Myometrial cell (primary cell): Measurements from ENCODE around the gene KRTAP9-3. TPM values are rescaled to one million over a fixed set of nuclear protein-coding genes. Genes with fewer than 3 reads are reported as not detected.

ENCODE experiments used
- total RNA-seq: library from RNA; depleted of rRNA; stranded (reverse); fragments of >200 nt; gene quantifications from 2 replicates; pipeline ENCODE4 v1.2.3, GENCODE V29; 2015

KRTAP9-3 gene
- not detected in 2 replicates for total RNA-seq

GRCh38 chr17:41232399-41233105 lies at the start of gene KRTAP9-3:
KRTAP9-3 (plus strand) TSS chr17:41232449; CDS start chr17:41232502, 53 bp downstream.

GRCh38 chr17:41184480-41184961 lies 47.7 kb upstream of the KRTAP9-3 start, which contains the start of gene KRTAP4-1:
KRTAP4-1 (minus strand) TSS chr17:41184911; CDS start chr17:41184854, 57 bp downstream.

GRCh38 chr17:41189837-41190318 lies 42.4 kb upstream of the KRTAP9-3 start, which contains the start of gene KRTAP9-1:
KRTAP9-1 (plus strand) TSS chr17:41189887; CDS start chr17:41189887, 0 bp downstream.

GRCh38 chr17:41226598-41227095 lies 5.6 kb upstream of the KRTAP9-3 start, which contains the start of gene KRTAP9-2:
KRTAP9-2 (plus strand) TSS chr17:41226648; CDS start chr17:41226655, 7 bp downstream.

GRCh38 chr17:41237949-41238437 lies 5.7 kb downstream of the KRTAP9-3 start, which contains the start of gene KRTAP9-8:
KRTAP9-8 (plus strand) TSS chr17:41237999; CDS start chr17:41238052, 53 bp downstream.

GRCh38 chr17:41249637-41250240 lies 17.5 kb downstream of the KRTAP9-3 start, which contains the start of gene KRTAP9-4:
KRTAP9-4 (plus strand) TSS chr17:41249687; CDS start chr17:41249721, 34 bp downstream.

GRCh38 chr17:41255381-41256290 lies 23.4 kb downstream of the KRTAP9-3 start, which contains the start of gene KRTAP9-9:
KRTAP9-9 (plus strand) TSS chr17:41255384.

GRCh38 chr17:41265078-41265477 lies 32.8 kb downstream of the KRTAP9-3 start, which contains the start of gene KRTAP9-6:
KRTAP9-6 (plus strand) TSS chr17:41265378; CDS start chr17:41265378, 0 bp downstream.

GRCh38 chr17:41275648-41276190 lies 43.5 kb downstream of the KRTAP9-3 start, which contains the start of gene KRTAP9-7:
KRTAP9-7 (plus strand) TSS chr17:41275698; CDS start chr17:41275698, 0 bp downstream.

Other genes starting within 250 kb of the KRTAP9-3 start
- not detected in 2 replicates for gene KRT40, start 248.1 kb upstream of the KRTAP9-3 start, total RNA-seq
- gene KRTAP3-3, start 238.3 kb upstream of the KRTAP9-3 start, total RNA-seq: not detected in 2 replicates
- gene KRTAP3-2, start 232.5 kb upstream of the KRTAP9-3 start, total RNA-seq: not detected in 2 replicates
- not detected in 2 replicates for gene KRTAP3-1, start 223.3 kb upstream of the KRTAP9-3 start, total RNA-seq
- 15.4 and 18.2 TPM in 2 replicates for gene KRTAP1-5, start 205.2 kb upstream of the KRTAP9-3 start, total RNA-seq
- not detected in 2 replicates for gene KRTAP1-4, start 202.3 kb upstream of the KRTAP9-3 start, total RNA-seq
- gene KRTAP1-3, start 197.6 kb upstream of the KRTAP9-3 start, total RNA-seq: not detected in 2 replicates
- gene KRTAP1-1, start 191.0 kb upstream of the KRTAP9-3 start, total RNA-seq: 0.35 TPM in 1 of 2 replicates, not detected in the other
- gene KRTAP2-1, start 185.1 kb upstream of the KRTAP9-3 start, total RNA-seq: not detected in 2 replicates
- gene KRTAP2-2, start 177.2 kb upstream of the KRTAP9-3 start, total RNA-seq: not detected in 2 replicates
- gene KRTAP2-3, start 172.3 kb upstream of the KRTAP9-3 start, total RNA-seq: 0.89 TPM in 1 of 2 replicates, not detected in the other
- not detected in 2 replicates for gene KRTAP2-4, start 166.6 kb upstream of the KRTAP9-3 start, total RNA-seq
- not detected in 2 replicates for gene KRTAP4-7, start 148.3 kb upstream of the KRTAP9-3 start, total RNA-seq
- gene KRTAP4-8, start 134.3 kb upstream of the KRTAP9-3 start, total RNA-seq: not detected in 2 replicates
- not detected in 2 replicates for gene KRTAP4-16, start 130.2 kb upstream of the KRTAP9-3 start, total RNA-seq
- gene KRTAP4-9, start 127.1 kb upstream of the KRTAP9-3 start, total RNA-seq: not detected in 2 replicates
- gene KRTAP4-11, start 114.1 kb upstream of the KRTAP9-3 start, total RNA-seq: not detected in 2 replicates
- not detected in 2 replicates for gene KRTAP4-12, start 108.3 kb upstream of the KRTAP9-3 start, total RNA-seq
- not detected in 2 replicates for gene KRTAP4-6, start 91.9 kb upstream of the KRTAP9-3 start, total RNA-seq
- gene KRTAP4-5, start 82.6 kb upstream of the KRTAP9-3 start, total RNA-seq: not detected in 2 replicates
- gene KRTAP4-4, start 71.7 kb upstream of the KRTAP9-3 start, total RNA-seq: not detected in 2 replicates
- gene KRTAP4-3, start 64.2 kb upstream of the KRTAP9-3 start, total RNA-seq: not detected in 2 replicates
- not detected in 2 replicates for gene KRTAP4-2, start 54.2 kb upstream of the KRTAP9-3 start, total RNA-seq
- not detected in 2 replicates for gene KRTAP4-1, start 47.5 kb upstream of the KRTAP9-3 start, total RNA-seq
- gene KRTAP9-1, start 42.6 kb upstream of the KRTAP9-3 start, total RNA-seq: not detected in 2 replicates
- not detected in 2 replicates for gene KRTAP9-2, start 5.8 kb upstream of the KRTAP9-3 start, total RNA-seq
- not detected in 2 replicates for gene KRTAP9-8, start 5.5 kb downstream of the KRTAP9-3 start, total RNA-seq
- gene KRTAP9-4, start 17.2 kb downstream of the KRTAP9-3 start, total RNA-seq: not detected in 2 replicates
- gene KRTAP9-9, start 22.9 kb downstream of the KRTAP9-3 start, total RNA-seq: not detected in 2 replicates
- gene KRTAP9-6, start 32.9 kb downstream of the KRTAP9-3 start, total RNA-seq: not detected in 2 replicates
- gene KRTAP9-7, start 43.2 kb downstream of the KRTAP9-3 start, total RNA-seq: not detected in 2 replicates
- gene KRTAP29-1, start 70.4 kb downstream of the KRTAP9-3 start, total RNA-seq: not detected in 2 replicates
- gene KRTAP16-1, start 76.9 kb downstream of the KRTAP9-3 start, total RNA-seq: not detected in 2 replicates
- gene KRTAP17-1, start 83.3 kb downstream of the KRTAP9-3 start, total RNA-seq: not detected in 2 replicates
- gene KRT33A, start 118.4 kb downstream of the KRTAP9-3 start, total RNA-seq: not detected in 2 replicates
- gene KRT33B, start 137.4 kb downstream of the KRTAP9-3 start, total RNA-seq: under 0.01 TPM in 1 of 2 replicates, not detected in the other
- gene KRT34, start 149.9 kb downstream of the KRTAP9-3 start, total RNA-seq: 115 and 121 TPM in 2 replicates
- not detected in 2 replicates for gene KRT31, start 165.2 kb downstream of the KRTAP9-3 start, total RNA-seq
- 0.71 TPM in 1 of 2 replicates, not detected in the other for gene KRT37, start 192.1 kb downstream of the KRTAP9-3 start, total RNA-seq
- 0.18 TPM in 1 of 2 replicates, not detected in the other for gene KRT38, start 208.5 kb downstream of the KRTAP9-3 start, total RNA-seq
- gene KRT32, start 234.9 kb downstream of the KRTAP9-3 start, total RNA-seq: 0.18 TPM in 1 of 2 replicates, not detected in the other
- not detected in 2 replicates for gene KRT35, start 248.7 kb downstream of the KRTAP9-3 start, total RNA-seq